ENCODE data around the gene CMIP. TPM values are rescaled to one million over a fixed set of nuclear protein-coding genes. Genes with fewer than 3 reads are reported as not detected.

CMIP gene
- polyA plus RNA-seq, 1 experiment: 2.7 TPM

- H3K9me3 ChIP-seq (ENCODE audit: control insufficient read depth, insufficient read depth, low read length): no peaks in the 10 kb centered on the region; the same call in 1 of the 2 replicates
- ChIA-PET CTCF (no interaction called here), POLR2A (no interaction called here)
- no peak overlapping the region for H3K27ac ChIP-seq (ENCODE audit: low read depth, low read length)
- DNase-seq (ENCODE audit: low read depth, low spot score): no peak
- no peak overlapping the region for H3K4me3 ChIP-seq (ENCODE audit: low read depth, low read length)
- TF ChIP-seq CTCF (IDR thresholded peaks at IDR 0.05; ENCODE audit: low read depth, low read length): no peak
- H3K27me3 ChIP-seq (ENCODE audit: control insufficient read depth, insufficient read depth, low read length): peaks cover 44% of the 10 kb centered on the region
Observed at GRCh38 chr16:81442916-81443687, 1.5 kb upstream of the CMIP start.

- no peak for TF ChIP-seq CTCF (IDR thresholded peaks at IDR 0.05; ENCODE audit: low read depth, low read length)
- Histone ChIP-seq H3K27me3 (ENCODE audit: control insufficient read depth, insufficient read depth, low read length) (peaks cover 43% of the 10 kb centered on the region), H3K27ac (ENCODE audit: low read depth, low read length) (no peak overlapping the region), H3K4me3 (ENCODE audit: low read depth, low read length) (peak overlapping the region; percentile 62), H3K9me3 (ENCODE audit: control insufficient read depth, insufficient read depth, low read length) (no peaks in the 10 kb centered on the region; the same call in 1 of the 2 replicates)
- DNase-seq (ENCODE audit: low read depth, low spot score): no peak
- POLR2A ChIA-PET: no interaction called here
- CTCF ChIA-PET: no interaction called here
Observed at GRCh38 chr16:81443688-81444447, 740 bp upstream of the CMIP start.

GRCh38 chr16:81445143-81445961, 744 bp downstream of the CMIP start:
- no peak overlapping the region for H3K27ac ChIP-seq (ENCODE audit: low read depth, low read length)
- POLR2A ChIA-PET: interaction anchor here (0.6 to 0.7 kb wide), 3 partner anchors 48 to 172 kb away, joined by 3 to 5 read pairs (median 3); no protein-coding TSS in a partner anchor
- TF ChIP-seq CTCF (IDR thresholded peaks at IDR 0.05; ENCODE audit: low read depth, low read length): peak; percentile 21; the same call in 1 of the 2 replicates
- H3K9me3 ChIP-seq (ENCODE audit: control insufficient read depth, insufficient read depth, low read length): no peaks in the 10 kb centered on the region; the same call in 1 of the 2 replicates
- H3K27me3 ChIP-seq (ENCODE audit: control insufficient read depth, insufficient read depth, low read length): peaks cover 31% of the 10 kb centered on the region
- CTCF ChIA-PET: interaction anchor here (0.6 kb wide), 1 partner anchor 34 kb away, joined by 5 read pairs; no protein-coding TSS in a partner anchor
- no peak for DNase-seq (ENCODE audit: low read depth, low spot score)
- H3K4me3 ChIP-seq (ENCODE audit: low read depth, low read length): peak overlapping the region; percentile 79

GRCh38 chr16:81445966-81446906, 1.6 kb downstream of the CMIP start:
- Histone ChIP-seq H3K9me3 (ENCODE audit: control insufficient read depth, insufficient read depth, low read length) (no peaks in the 10 kb centered on the region; the same call in 1 of the 2 replicates), H3K27ac (ENCODE audit: low read depth, low read length) (no peak overlapping the region), H3K27me3 (ENCODE audit: control insufficient read depth, insufficient read depth, low read length) (peaks cover 23% of the 10 kb centered on the region), H3K4me3 (ENCODE audit: low read depth, low read length) (peak overlapping the region; percentile 79)
- ChIA-PET CTCF (no interaction called here), POLR2A (interaction anchor here (0.6 to 0.7 kb wide), 4 partner anchors 27 to 171 kb away, joined by 3 to 5 read pairs (median 3); no protein-coding TSS in a partner anchor)
- no peak for TF ChIP-seq CTCF (IDR thresholded peaks at IDR 0.05; ENCODE audit: low read depth, low read length)
- no peak for DNase-seq (ENCODE audit: low read depth, low spot score)
